HepG2 (cell line): ENCODE results near the gene RRM2. TPM values are rescaled to one million over a fixed set of nuclear protein-coding genes. Genes with fewer than 3 reads are reported as not detected.

ENCODE experiments used
- ATAC-seq: fragments of 200-7000 bp; cut with Tn5 transposase; 3 replicates; pipeline ENCODE4 v1.9.1; 2020; ENCODE audit warnings: mild to moderate bottlenecking, moderate library complexity
- BruUV-seq: library from RNA; stranded (reverse); fragments of 400-500 nt; replicated peaks from 2 replicates; lab custom pipeline; 2021; lab: Mats Ljungman, UMichigan
- CTCF ChIA-PET: fragments of 300-600 bp; formaldehyde crosslinking; extraction: SDS; loops from one replicate; lab custom pipeline; 2021; ENCODE audit warnings: low total read pairs, inconsistent platforms, low intra/inter-chr PET ratio; lab: Yijun Ruan, JAX
- POLR2A ChIA-PET: fragments of 350-600 bp; sonication (Branson Sonifier 250); formaldehyde crosslinking; loops from one replicate; lab custom pipeline; 2020; ENCODE audit warnings: antibody characterized with exemption, inconsistent platforms; lab: Yijun Ruan, JAX
- DNase-seq: peaks from one replicate; pipeline ENCODE4 v3.0.0-alpha.2; 2015; ENCODE audit warnings: low spot score
- FAIRE-seq: peaks from 3 replicates; lab custom pipeline; 2011; peaks lifted over from hg19 to GRCh38; lab: Jason Lieb, UNC
- H2AFZ ChIP-seq: one replicate; pipeline ENCODE4 v1.6.1; 2011; ENCODE audit warnings: low read length, inconsistent platforms
- H3K27ac ChIP-seq: fragments of 300-600 bp; 3 replicates; pipeline ENCODE4 v1.8.0; 2011; ENCODE audit warnings: mixed run types, mild to moderate bottlenecking, mixed read lengths, low read length, inconsistent platforms; ENCODE audit not compliant: insufficient read depth; ENCODE audit errors: extremely low read length
- H3K27me3 ChIP-seq, 2 experiments: fragments of 200-600 bp in 1 of 2; 2 replicates in 1 of 2; 3 replicates in 1 of 2; pipeline versions ENCODE4 v1.6.0 to v1.8.0; 2011; ENCODE audit warnings: low read length in 2 of 2, mild to moderate bottlenecking in 2 of 2, moderate library complexity in 2 of 2, inconsistent platforms in 1 of 2; ENCODE audit not compliant: insufficient read depth in 2 of 2, control insufficient read depth in 1 of 2
- H3K36me3 ChIP-seq, 2 experiments: fragments of 200-600 bp in 1 of 2; replicated peaks in 1 of 2; 2 replicates in 1 of 2; 3 replicates in 1 of 2; pipeline versions ENCODE4 v1.5.1 to v1.8.0; 2011; ENCODE audit warnings: low read length in 2 of 2, inconsistent platforms in 1 of 2; ENCODE audit not compliant: insufficient read depth in 2 of 2, control insufficient read depth in 1 of 2
- H3K4me1 ChIP-seq: 2 replicates; pipeline ENCODE4 v1.5.1; 2012; ENCODE audit warnings: low read length, inconsistent platforms; ENCODE audit not compliant: insufficient read depth
- H3K4me2 ChIP-seq: 2 replicates; pipeline ENCODE4 v1.6.0; 2011; ENCODE audit warnings: low read depth, low read length, inconsistent platforms
- H3K4me3 ChIP-seq, 3 experiments: fragments of 200-600 bp in 1 of 3; sonication (generic), shearing (Covaris generic) in 1 of 3; replicated peaks in 1 of 3; 2 replicates each; pipeline ENCODE4 v1.5.1; 2011 to 2016; ENCODE audit warnings: low read length in 3 of 3, inconsistent platforms in 2 of 3, low read depth in 2 of 3, mild to moderate bottlenecking in 2 of 3, control low read depth in 1 of 3, mixed read lengths in 1 of 3; ENCODE audit not compliant: insufficient read depth in 1 of 3
- H3K79me2 ChIP-seq: one replicate; pipeline ENCODE4 v1.6.1; 2011; ENCODE audit warnings: low read length, inconsistent platforms; ENCODE audit not compliant: insufficient read depth
- H3K9ac ChIP-seq: 2 replicates; pipeline ENCODE4 v1.6.0; 2011; ENCODE audit warnings: mild to moderate bottlenecking, low read depth, low read length, inconsistent platforms; ENCODE audit not compliant: insufficient read depth
- H3K9me3 ChIP-seq: 2 replicates; pipeline ENCODE4 v1.5.1; 2012; ENCODE audit warnings: mild to moderate bottlenecking, low read length
- H4K20me1 ChIP-seq: 2 replicates; pipeline ENCODE4 v1.6.0; 2011; ENCODE audit warnings: inconsistent platforms, mild to moderate bottlenecking, low read length, moderate library complexity; ENCODE audit not compliant: insufficient read depth
- EEA1 ChIP-seq: sonication (generic); formaldehyde crosslinking; IDR thresholded peaks from 2 replicates; pipeline ENCODE4 v1.5.1; 2020; ENCODE audit warnings: mild to moderate bottlenecking, missing genetic modification reagents, borderline replicate concordance
- RAD21 ChIP-seq: fragments of 450-650 bp; formaldehyde crosslinking; IDR thresholded peaks from 2 replicates; pipeline ENCODE4 v1.5.0; 2020; ENCODE audit warnings: mild to moderate bottlenecking
- RFX1 ChIP-seq: fragments of 450-650 bp; IDR thresholded peaks from 2 replicates; pipeline ENCODE4 v1.6.1; 2017
- SRSF4 ChIP-seq: fragments of 200-400 bp; formaldehyde crosslinking; IDR thresholded peaks from one replicate; pipeline ENCODE4 v1.6.1; 2018; ENCODE audit warnings: mild to moderate bottlenecking, low read depth, low read length, moderate library complexity; ENCODE audit not compliant: poor library complexity, severe bottlenecking
- TARDBP ChIP-seq: sonication (generic); formaldehyde crosslinking; IDR thresholded peaks from 2 replicates; pipeline ENCODE4 v1.8.0; 2022; ENCODE audit warnings: mild to moderate bottlenecking, missing genetic modification reagents
- TBL1XR1 ChIP-seq: fragments of 150-350 bp; IDR thresholded peaks from 2 replicates; pipeline ENCODE4 v1.6.1; 2014; ENCODE audit warnings: borderline replicate concordance, low read length; ENCODE audit not compliant: partially characterized antibody
- TGIF2 ChIP-seq: IDR thresholded peaks from 2 replicates; pipeline ENCODE4 v1.6.1; 2016; ENCODE audit warnings: control low read depth, missing compliant biosample characterization
- ZNF766 ChIP-seq: sonication (generic); formaldehyde crosslinking; IDR thresholded peaks from 2 replicates; pipeline ENCODE4 v1.5.0; 2020; ENCODE audit warnings: missing genetic modification reagents, borderline replicate concordance
- ZNF792 ChIP-seq: IDR thresholded peaks from 2 replicates; pipeline ENCODE4 v1.6.1; 2016
- WGBS: methylation state at CpG from one replicate; pipeline ENCODE4 v1.1.6; 2017; ENCODE audit warnings: low lambda C conversion rate; 5-methylcytosine and 5-hydroxymethylcytosine counted together
- in situ Hi-C: cut with HindIII; loops from 2 replicates; pipeline ENCODE4 v1.10.0; 2017; ENCODE audit warnings: low pct_unique_long_range_greater_than_20kb; ENCODE audit not compliant: extremely low pct_ligation_motif_present
- intact Hi-C: fragments of 100-400 bp; cut with micrococcal nuclease; formaldehyde crosslinking; loops from one replicate; pipeline ENCODE4 v1.10.0; 2022; ENCODE audit not compliant: unreplicated experiment
- polyA plus RNA-seq, 8 experiments: library from polyadenylated mRNA; depleted of rRNA in 3 of 8; stranded (reverse) in 7 of 8; unstranded in 1 of 8; fragments of >200 nt; fragmentation: Illumina TruSeq in 4 of 8; extraction: Trizol in 4 of 8; gene quantifications; 2 replicates each; pipeline versions ENCODE4 v1.2.1 to v1.2.3, GENCODE V29; 2011 to 2016; ENCODE audit warnings: low read depth in 4 of 8, missing spikeins in 1 of 8, mixed read lengths in 1 of 8; ENCODE audit not compliant: insufficient read depth in 1 of 8
- total RNA-seq, 5 experiments: library from RNA; depleted of rRNA; stranded (reverse); fragments of >200 nt; fragmentation: Illumina TruSeq; extraction: Trizol; gene quantifications; 2 replicates each; pipeline ENCODE4 v1.2.3, GENCODE V29; 2016; ENCODE audit warnings: low read depth in 1 of 5
- TF ChIP-seq, protein P1 (sequence below): sonication (generic); formaldehyde crosslinking; IDR thresholded peaks from 2 replicates; pipeline ENCODE4 v1.4.0; 2020; ENCODE audit warnings: missing genetic modification reagents
- TF ChIP-seq, protein P2 (sequence below): sonication (generic); formaldehyde crosslinking; IDR thresholded peaks from 2 replicates; pipeline ENCODE4 v1.4.0; 2020; ENCODE audit warnings: mild to moderate bottlenecking, missing genetic modification reagents, borderline replicate concordance

Gene RRM2
- total and polyA plus RNA-seq, 2 of the 13 experiments (the other 11 are each of a cell fraction or from before 2014, with no cell fraction given), result 31.3 to 150 TPM

DNA sequence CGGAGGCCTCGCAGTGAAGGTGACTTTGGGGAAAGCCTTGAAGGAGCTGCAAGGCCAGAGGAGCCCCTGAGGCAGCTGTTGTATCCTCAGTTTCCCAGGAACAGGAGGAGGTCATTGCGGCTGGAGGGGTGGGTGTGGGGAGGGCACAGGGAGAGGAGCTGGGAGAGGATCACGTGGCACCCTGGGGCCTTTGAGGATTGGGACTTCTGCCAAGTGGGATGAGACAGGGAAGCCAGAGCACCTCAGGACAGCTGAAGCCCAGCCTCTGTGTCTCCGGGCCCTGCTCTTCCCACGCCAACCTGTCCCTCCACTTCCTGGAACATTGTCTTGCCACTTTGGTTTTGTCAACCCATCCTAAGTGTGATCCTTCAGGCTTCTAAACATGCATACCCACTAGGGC, 19.4 kb upstream of the RRM2 start:
- CTCF ChIA-PET, result no interaction called here
- no peaks in the 10 kb centered on the region for H3K36me3 ChIP-seq

More for the DNA sequence above, 19.4 kb upstream of the RRM2 start:
- no peak overlapping the region for H3K4me3 ChIP-seq
- FAIRE-seq (no peak), DNase-seq (no peak), ATAC-seq (no peak)
- no peaks in the 10 kb centered on the region for H3K79me2 ChIP-seq
- POLR2A ChIA-PET, result no interaction called here
- intact Hi-C loops (no loop called here), in situ Hi-C loops (no loop called here)
- peaks cover 18% of the 10 kb centered on the region for H3K4me1 ChIP-seq
- no peaks in the 10 kb centered on the region for H3K9me3 ChIP-seq
- 78% methylated on average over 6 of the region's 6 CpGs for WGBS
- no peaks in the 10 kb centered on the region for H4K20me1 ChIP-seq
- H2AFZ ChIP-seq, result no peak overlapping the region
- TF ChIP-seq RAD21 (no peak), ZNF766 (CRISPR knock-in tag) (no peak), TGIF2 (CRISPR knock-in tag) (no peak), EEA1 (no peak), SRSF4 (no peak), RFX1 (no peak), TBL1XR1 (no peak), TARDBP (no peak), ZNF792 (CRISPR knock-in tag) (no peak)
- TF ChIP-seq, protein P1, sequence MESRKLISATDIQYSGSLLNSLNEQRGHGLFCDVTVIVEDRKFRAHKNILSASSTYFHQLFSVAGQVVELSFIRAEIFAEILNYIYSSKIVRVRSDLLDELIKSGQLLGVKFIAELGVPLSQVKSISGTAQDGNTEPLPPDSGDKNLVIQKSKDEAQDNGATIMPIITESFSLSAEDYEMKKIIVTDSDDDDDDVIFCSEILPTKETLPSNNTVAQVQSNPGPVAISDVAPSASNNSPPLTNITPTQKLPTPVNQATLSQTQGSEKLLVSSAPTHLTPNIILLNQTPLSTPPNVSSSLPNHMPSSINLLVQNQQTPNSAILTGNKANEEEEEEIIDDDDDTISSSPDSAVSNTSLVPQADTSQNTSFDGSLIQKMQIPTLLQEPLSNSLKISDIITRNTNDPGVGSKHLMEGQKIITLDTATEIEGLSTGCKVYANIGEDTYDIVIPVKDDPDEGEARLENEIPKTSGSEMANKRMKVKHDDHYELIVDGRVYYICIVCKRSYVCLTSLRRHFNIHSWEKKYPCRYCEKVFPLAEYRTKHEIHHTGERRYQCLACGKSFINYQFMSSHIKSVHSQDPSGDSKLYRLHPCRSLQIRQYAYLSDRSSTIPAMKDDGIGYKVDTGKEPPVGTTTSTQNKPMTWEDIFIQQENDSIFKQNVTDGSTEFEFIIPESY (CRISPR knock-in tag), result no peak
- TF ChIP-seq, protein P2, sequence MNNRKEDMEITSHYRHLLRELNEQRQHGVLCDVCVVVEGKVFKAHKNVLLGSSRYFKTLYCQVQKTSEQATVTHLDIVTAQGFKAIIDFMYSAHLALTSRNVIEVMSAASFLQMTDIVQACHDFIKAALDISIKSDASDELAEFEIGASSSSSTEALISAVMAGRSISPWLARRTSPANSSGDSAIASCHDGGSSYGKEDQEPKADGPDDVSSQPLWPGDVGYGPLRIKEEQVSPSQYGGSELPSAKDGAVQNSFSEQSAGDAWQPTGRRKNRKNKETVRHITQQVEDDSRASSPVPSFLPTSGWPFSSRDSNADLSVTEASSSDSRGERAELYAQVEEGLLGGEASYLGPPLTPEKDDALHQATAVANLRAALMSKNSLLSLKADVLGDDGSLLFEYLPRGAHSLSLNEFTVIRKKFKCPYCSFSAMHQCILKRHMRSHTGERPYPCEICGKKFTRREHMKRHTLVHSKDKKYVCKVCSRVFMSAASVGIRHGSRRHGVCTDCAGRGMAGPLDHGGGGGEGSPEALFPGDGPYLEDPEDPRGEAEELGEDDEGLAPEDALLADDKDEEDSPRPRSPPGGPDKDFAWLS (CRISPR knock-in tag), result no peak
- no peaks in the 10 kb centered on the region; a peak in 2 of 5 replicates for H3K27me3 ChIP-seq
- no peak overlapping the region for H3K9ac ChIP-seq
- no TSS peak for BruUV-seq
- no peak overlapping the region for H3K4me2 ChIP-seq
- H3K27ac ChIP-seq, result no peak overlapping the region
